ENCODE measurements around the gene LRRK1. TPM values are rescaled to one million over a fixed set of nuclear protein-coding genes. Genes with fewer than 3 reads are reported as not detected.

Gene LRRK1
- total RNA-seq, 1 experiment from 2014 or later, result not detected

- DNase-seq (ENCODE audit: low spot score), result no peak
- in situ Hi-C loops (cut with HindIII; ENCODE audit: low sequenced_read_pairs), result no loop called here
These were observed 28.3 kb upstream of the LRRK1 start for GRCh38 chr15:100890850-100891249.

- DNase-seq (ENCODE audit: low spot score), result no peak
- in situ Hi-C loops (cut with HindIII; ENCODE audit: low sequenced_read_pairs), result no loop called here
These were observed 27.7 kb upstream of the LRRK1 start for GRCh38 chr15:100891307-100892012.

DNA sequence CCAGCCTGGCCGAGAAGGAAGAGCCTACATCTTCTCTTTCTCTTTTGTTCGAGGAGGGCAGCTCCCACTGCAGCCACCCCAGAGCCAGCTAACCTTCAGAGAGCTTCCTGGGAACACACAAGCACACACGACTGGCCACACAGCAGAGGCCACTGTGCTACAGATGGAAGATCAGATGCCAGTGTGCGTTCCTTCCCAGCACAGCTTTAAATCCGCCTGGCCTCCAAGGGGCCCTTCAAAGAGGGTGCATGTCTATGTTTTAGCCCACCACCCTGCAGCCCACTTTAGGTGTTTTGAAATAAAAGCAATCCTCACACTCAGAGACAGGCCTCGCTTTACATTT lies 27.2 kb upstream of the LRRK1 start:
- in situ Hi-C loops (cut with HindIII; ENCODE audit: low sequenced_read_pairs), result no loop called here

GRCh38 chr15:100893261-100893963 lies 25.7 kb upstream of the LRRK1 start:
- no peak for DNase-seq (ENCODE audit: low spot score)
- in situ Hi-C loops (cut with HindIII; ENCODE audit: low sequenced_read_pairs), result no loop called here

More for the DNA sequence above, 27.2 kb upstream of the LRRK1 start:
- no peak for DNase-seq (ENCODE audit: low spot score)

GRCh38 chr15:100893964-100894295 lies 25.2 kb upstream of the LRRK1 start:
- DNase-seq (ENCODE audit: low spot score), result no peak
- in situ Hi-C loops (cut with HindIII; ENCODE audit: low sequenced_read_pairs), result no loop called here

- no peak for DNase-seq (ENCODE audit: low spot score)
- in situ Hi-C loops (cut with HindIII; ENCODE audit: low sequenced_read_pairs), result no loop called here
These were observed 23.4 kb upstream of the LRRK1 start for GRCh38 chr15:100895721-100896120.

GRCh38 chr15:100897221-100898151 lies 21.7 kb upstream of the LRRK1 start:
- in situ Hi-C loops (cut with HindIII; ENCODE audit: low sequenced_read_pairs), result no loop called here
- no peak for DNase-seq (ENCODE audit: low spot score)

GRCh38 chr15:100898152-100898490 lies 21.0 kb upstream of the LRRK1 start:
- in situ Hi-C loops (cut with HindIII; ENCODE audit: low sequenced_read_pairs), result no loop called here
- DNase-seq (ENCODE audit: low spot score), result peak; percentile 57

DNA sequence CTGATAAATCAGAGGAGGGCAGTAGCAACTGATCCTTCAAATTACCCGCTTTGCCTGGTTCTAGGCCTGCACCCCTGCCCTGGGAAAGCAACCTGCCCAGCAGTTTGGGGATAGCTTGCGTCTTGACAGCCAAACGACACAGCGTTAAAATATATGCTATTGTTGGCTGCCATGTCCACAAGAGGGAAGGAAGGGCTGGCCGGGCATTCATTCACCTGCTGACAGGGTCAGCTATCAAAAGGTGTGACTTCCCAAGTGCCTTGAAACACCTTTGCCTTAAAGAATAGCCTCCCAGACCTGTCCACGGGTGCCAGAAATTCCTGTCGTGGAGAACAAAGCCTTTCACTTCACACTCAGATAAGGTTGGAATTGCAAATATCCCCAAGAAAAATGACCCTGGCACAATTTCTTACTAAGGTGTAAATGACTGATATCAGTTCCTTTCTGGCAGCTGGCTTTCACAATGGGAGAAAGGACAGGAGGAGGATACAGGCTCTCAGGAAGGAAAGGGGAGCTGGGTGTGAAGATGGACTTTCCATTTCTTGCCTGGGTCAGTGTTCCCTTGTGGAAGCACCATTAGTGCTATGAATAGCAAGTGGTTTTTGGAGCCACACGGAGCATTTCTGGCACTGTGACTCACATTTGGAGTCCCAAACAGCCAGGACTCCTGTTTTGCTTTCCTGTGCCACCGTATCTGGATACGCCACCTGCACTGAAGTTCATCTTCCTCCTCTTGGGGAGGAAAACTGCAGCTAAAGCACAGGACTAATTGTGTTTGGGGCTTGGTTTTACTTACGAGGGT lies 20.3 kb upstream of the LRRK1 start:
- in situ Hi-C loops (cut with HindIII; ENCODE audit: low sequenced_read_pairs), result no loop called here
- DNase-seq (ENCODE audit: low spot score), result peak; percentile 33

GRCh38 chr15:100899601-100900000 lies 19.6 kb upstream of the LRRK1 start:
- in situ Hi-C loops (cut with HindIII; ENCODE audit: low sequenced_read_pairs), result no loop called here
- DNase-seq (ENCODE audit: low spot score), result no peak

DNA sequence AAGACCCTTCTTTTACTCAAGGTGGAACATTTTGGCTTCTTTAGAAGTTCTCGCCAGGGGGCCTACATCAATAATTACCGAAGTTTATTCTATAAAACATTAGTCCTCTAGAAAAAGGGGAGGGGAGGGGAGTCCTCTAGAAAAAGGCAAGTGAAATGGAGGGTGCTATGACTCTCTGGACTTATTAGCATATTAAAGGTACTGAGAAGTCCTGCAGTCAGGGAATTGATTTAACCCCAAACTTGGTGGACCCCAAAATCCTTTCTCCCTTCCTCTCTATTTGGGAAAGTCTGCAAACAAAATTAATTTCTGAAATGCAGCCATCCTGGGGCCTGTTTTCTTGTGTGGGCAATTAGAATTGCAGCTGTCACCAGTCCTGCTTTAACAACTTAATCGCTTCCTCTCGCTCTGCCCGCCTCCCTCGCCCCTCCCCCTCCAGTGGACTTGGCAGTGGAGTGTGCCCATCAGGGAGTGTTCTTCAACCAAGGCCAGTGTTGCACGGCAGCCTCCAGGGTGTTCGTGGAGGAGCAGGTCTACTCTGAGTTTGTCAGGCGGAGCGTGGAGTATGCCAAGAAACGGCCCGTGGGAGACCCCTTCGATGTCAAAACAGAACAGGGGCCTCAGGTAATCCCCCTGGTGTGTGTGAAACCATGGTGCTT lies 18.9 kb upstream of the LRRK1 start:
- DNase-seq (ENCODE audit: low spot score), result no peak
- in situ Hi-C loops (cut with HindIII; ENCODE audit: low sequenced_read_pairs), result no loop called here

GRCh38 chr15:100900795-100901169 lies 18.4 kb upstream of the LRRK1 start:
- in situ Hi-C loops (cut with HindIII; ENCODE audit: low sequenced_read_pairs), result no loop called here
- DNase-seq (ENCODE audit: low spot score), result no peak

- DNase-seq (ENCODE audit: low spot score), result no peak
- in situ Hi-C loops (cut with HindIII; ENCODE audit: low sequenced_read_pairs), result no loop called here
These were observed 17.9 kb upstream of the LRRK1 start for GRCh38 chr15:100901296-100901695.

DNA sequence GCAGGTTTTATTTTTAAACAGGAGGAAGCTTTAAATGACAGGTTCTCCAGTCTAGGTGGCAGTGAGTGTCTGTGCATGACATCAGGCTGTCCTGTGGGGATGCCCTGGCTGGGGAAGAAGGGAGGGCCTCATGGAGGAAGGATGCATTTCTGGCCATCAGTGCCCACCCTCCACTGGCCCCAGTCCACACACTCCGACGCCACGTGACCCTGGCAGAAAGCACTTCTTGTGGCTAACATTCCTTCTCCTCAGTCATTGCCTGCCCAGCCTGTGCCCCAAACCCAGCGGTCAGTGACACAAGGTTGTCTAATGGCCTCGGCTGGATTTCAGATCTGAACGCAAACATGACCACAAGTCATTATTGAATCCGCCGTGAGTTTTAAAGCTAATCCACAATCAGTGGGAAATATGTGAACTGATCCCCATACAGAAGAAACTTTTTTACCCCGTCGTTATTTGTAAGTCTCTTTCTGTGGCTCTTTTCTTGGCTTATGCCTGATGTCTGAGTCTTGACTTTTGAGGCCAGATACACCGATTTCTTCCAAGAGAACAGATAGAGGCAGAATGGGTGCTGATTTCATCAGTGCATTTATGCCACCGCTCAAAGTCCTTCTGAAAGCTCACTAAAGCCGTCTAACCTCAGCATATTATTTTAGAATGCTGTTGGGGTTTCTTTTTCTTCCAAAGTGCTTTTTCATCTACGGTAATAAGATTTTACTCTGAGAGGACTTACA lies 17.3 kb upstream of the LRRK1 start:
- in situ Hi-C loops (cut with HindIII; ENCODE audit: low sequenced_read_pairs), result no loop called here
- DNase-seq (ENCODE audit: low spot score), result no peak

- DNase-seq (ENCODE audit: low spot score), result peak; percentile 98
- in situ Hi-C loops (cut with HindIII; ENCODE audit: low sequenced_read_pairs), result no loop called here
These were observed 16.6 kb upstream of the LRRK1 start for GRCh38 chr15:100902436-100903167.

- in situ Hi-C loops (cut with HindIII; ENCODE audit: low sequenced_read_pairs), result no loop called here
These were observed 16.0 kb upstream of the LRRK1 start for GRCh38 chr15:100903168-100903554.

DNA sequence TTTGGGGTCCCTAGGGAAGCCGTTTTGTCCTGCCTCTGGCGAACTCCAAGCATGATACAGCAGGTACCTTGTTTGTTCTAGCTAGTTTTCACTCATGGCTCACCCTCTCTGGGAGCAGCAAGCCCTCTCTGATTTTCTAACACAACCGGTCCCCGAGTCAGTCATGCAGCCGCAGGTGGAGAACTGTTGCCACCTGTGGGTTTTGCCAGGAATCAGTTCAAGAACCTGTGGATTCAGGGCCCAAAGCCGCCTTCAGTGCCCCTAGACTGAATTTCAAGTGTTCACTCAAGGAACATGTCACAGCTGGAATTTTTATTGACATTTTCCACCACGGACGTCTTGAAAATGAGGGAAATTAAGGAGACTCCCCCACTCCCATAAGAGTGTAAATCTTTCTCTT lies 13.3 kb upstream of the LRRK1 start:
- in situ Hi-C loops (cut with HindIII; ENCODE audit: low sequenced_read_pairs), result no loop called here

More at GRCh38 chr15:100903168-100903554, 16.0 kb upstream of the LRRK1 start:
- no peak for DNase-seq (ENCODE audit: low spot score)

DNA sequence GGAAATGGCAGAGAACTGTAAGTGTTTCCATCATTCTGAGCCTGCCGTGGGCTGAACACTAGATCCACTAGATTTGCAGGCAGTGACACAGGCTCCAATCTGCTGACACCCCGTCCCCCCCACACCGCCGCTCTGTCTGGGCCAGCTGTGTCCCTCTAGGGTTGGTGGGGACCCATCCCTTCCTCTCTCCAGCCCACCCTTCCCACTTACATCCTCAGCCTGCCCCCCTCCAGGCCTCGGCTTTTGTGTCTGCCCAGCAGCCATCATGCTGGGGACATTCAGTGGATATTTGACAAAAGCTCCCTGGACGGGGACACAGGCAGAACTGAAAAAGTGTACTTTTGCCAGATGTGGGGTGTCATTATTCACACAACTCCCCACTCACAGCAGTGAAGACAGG lies 10.7 kb upstream of the LRRK1 start:
- DNase-seq (ENCODE audit: low spot score), result no peak
- in situ Hi-C loops (cut with HindIII; ENCODE audit: low sequenced_read_pairs), result no loop called here

More for the DNA sequence above, 13.3 kb upstream of the LRRK1 start:
- DNase-seq (ENCODE audit: low spot score), result no peak
